Measurements from ENCODE around the gene TP53AIP1. TPM values are rescaled to one million over a fixed set of nuclear protein-coding genes. Genes with fewer than 3 reads are reported as not detected.

Gene TP53AIP1
- total RNA-seq, 2 experiments from 2014 or later: not detected

- ChIA-PET POLR2A (no interaction called here), CTCF (interaction anchor here (1.7 kb wide), 1 partner anchor 10 kb away, joined by 4 read pairs; no protein-coding TSS in a partner anchor)
These were observed 48.0 kb downstream of the TP53AIP1 start for GRCh38 chr11:128894685-128895084.

GRCh38 chr11:128894286-128894681, 48.4 kb downstream of the TP53AIP1 start:
- ChIA-PET POLR2A (no interaction called here), CTCF (interaction anchor here (1.7 kb wide), 1 partner anchor 9 kb away, joined by 4 read pairs; no protein-coding TSS in a partner anchor)

- CTCF ChIA-PET: interaction anchor here (1.0 to 1.7 kb wide), 2 partner anchors 9 to 11 kb away, joined by 3 to 4 read pairs; no protein-coding TSS in a partner anchor
- POLR2A ChIA-PET: interaction anchor here (0.6 to 0.7 kb wide), 2 partner anchors 19 to 805 kb away, joined by 3 read pairs; no protein-coding TSS in a partner anchor
These were observed 48.9 kb downstream of the TP53AIP1 start for GRCh38 chr11:128893578-128894285.

- CTCF ChIA-PET: interaction anchor here (1.0 to 1.7 kb wide), 2 partner anchors 8 to 11 kb away, joined by 3 to 4 read pairs; no protein-coding TSS in a partner anchor
- POLR2A ChIA-PET: interaction anchor here (0.6 to 0.7 kb wide), 2 partner anchors 19 to 806 kb away, joined by 3 read pairs; no protein-coding TSS in a partner anchor
These were observed 49.7 kb downstream of the TP53AIP1 start for GRCh38 chr11:128892866-128893565.

GRCh38 chr11:128891913-128892398, 50.7 kb downstream of the TP53AIP1 start:
- ChIA-PET POLR2A (no interaction called here), CTCF (interaction anchor here (2.4 kb wide), 1 partner anchor 15 kb away, joined by 9 read pairs; no protein-coding TSS in a partner anchor)

GRCh38 chr11:128890543-128891368, 51.9 kb downstream of the TP53AIP1 start, which contains the start of gene KCNJ5:
Gene KCNJ5 (plus strand): TSS chr11:128891356. CDS start chr11:128911274, 19,918 bp downstream.
- ChIA-PET POLR2A (no interaction called here), CTCF (interaction anchor here (1.0 to 2.4 kb wide), 2 partner anchors 13 to 16 kb away, joined by 3 to 9 read pairs; no protein-coding TSS in a partner anchor)

- POLR2A ChIA-PET: no interaction called here
- CTCF ChIA-PET: interaction anchor here (1.0 to 2.4 kb wide), 2 partner anchors 14 to 16 kb away, joined by 3 to 9 read pairs; no protein-coding TSS in a partner anchor
These were observed 52.5 kb downstream of the TP53AIP1 start for GRCh38 chr11:128890216-128890542.

- ChIA-PET CTCF (interaction anchor here (1.0 kb wide), 1 partner anchor 15 kb away, joined by 3 read pairs; no protein-coding TSS in a partner anchor), POLR2A (no interaction called here)
These were observed 52.9 kb downstream of the TP53AIP1 start for GRCh38 chr11:128889657-128890213.

- ChIA-PET POLR2A (no interaction called here), CTCF (interaction anchor here (0.7 to 1.0 kb wide), 2 partner anchors 17 to 46 kb away, joined by 3 to 4 read pairs; no protein-coding TSS in a partner anchor)
These were observed 54.4 kb downstream of the TP53AIP1 start for GRCh38 chr11:128888034-128888985.

- ChIA-PET CTCF (interaction anchor here (4.3 kb wide), 1 partner anchor 71 kb away, joined by 64 read pairs; no protein-coding TSS in a partner anchor), POLR2A (no interaction called here)
These were observed 56.1 kb downstream of the TP53AIP1 start for GRCh38 chr11:128886406-128887124.

Other genes with a start within 250 kb of the TP53AIP1 start
- gene FLI1, start 248.8 kb downstream of the TP53AIP1 start, total RNA-seq: 10 to 100 TPM; 41.0 to 44.9 TPM
- not detected for gene KCNJ1, start 75.6 kb downstream of the TP53AIP1 start, total RNA-seq
- not detected for gene KCNJ5, start 51.5 kb downstream of the TP53AIP1 start, total RNA-seq
- gene ARHGAP32, start 249.5 kb upstream of the TP53AIP1 start, total RNA-seq: 1 to 10 TPM; 2.1 TPM

All from activated CD8-positive, alpha-beta memory T cell treated with anti-CD3 and anti-CD28 coated beads for 36 hours (primary cell).